Stimulated activated CD4-positive, alpha-beta T cell treated with anti-CD3 and anti-CD28 coated beads, TNF-alpha, amount 100 ng/mL, for 48 hours (primary cell): ENCODE measurements around the gene TACC2.
"Not testable (repeated sequence)": the region's sequence is repeated elsewhere in the genome, so short reads cannot be mapped to it uniquely, and the experiment has no call there.

Experiments used
- DNase-seq, 3 donors: peaks; one replicate each; pipeline ENCODE4 v3.0.0-alpha.2; 2020; ENCODE audit warnings: low read depth in 3 of 3

TACC2 gene, protein sequence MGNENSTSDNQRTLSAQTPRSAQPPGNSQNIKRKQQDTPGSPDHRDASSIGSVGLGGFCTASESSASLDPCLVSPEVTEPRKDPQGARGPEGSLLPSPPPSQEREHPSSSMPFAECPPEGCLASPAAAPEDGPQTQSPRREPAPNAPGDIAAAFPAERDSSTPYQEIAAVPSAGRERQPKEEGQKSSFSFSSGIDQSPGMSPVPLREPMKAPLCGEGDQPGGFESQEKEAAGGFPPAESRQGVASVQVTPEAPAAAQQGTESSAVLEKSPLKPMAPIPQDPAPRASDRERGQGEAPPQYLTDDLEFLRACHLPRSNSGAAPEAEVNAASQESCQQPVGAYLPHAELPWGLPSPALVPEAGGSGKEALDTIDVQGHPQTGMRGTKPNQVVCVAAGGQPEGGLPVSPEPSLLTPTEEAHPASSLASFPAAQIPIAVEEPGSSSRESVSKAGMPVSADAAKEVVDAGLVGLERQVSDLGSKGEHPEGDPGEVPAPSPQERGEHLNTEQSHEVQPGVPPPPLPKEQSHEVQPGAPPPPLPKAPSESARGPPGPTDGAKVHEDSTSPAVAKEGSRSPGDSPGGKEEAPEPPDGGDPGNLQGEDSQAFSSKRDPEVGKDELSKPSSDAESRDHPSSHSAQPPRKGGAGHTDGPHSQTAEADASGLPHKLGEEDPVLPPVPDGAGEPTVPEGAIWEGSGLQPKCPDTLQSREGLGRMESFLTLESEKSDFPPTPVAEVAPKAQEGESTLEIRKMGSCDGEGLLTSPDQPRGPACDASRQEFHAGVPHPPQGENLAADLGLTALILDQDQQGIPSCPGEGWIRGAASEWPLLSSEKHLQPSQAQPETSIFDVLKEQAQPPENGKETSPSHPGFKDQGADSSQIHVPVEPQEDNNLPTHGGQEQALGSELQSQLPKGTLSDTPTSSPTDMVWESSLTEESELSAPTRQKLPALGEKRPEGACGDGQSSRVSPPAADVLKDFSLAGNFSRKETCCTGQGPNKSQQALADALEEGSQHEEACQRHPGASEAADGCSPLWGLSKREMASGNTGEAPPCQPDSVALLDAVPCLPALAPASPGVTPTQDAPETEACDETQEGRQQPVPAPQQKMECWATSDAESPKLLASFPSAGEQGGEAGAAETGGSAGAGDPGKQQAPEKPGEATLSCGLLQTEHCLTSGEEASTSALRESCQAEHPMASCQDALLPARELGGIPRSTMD (N-terminal part only)

DNA sequence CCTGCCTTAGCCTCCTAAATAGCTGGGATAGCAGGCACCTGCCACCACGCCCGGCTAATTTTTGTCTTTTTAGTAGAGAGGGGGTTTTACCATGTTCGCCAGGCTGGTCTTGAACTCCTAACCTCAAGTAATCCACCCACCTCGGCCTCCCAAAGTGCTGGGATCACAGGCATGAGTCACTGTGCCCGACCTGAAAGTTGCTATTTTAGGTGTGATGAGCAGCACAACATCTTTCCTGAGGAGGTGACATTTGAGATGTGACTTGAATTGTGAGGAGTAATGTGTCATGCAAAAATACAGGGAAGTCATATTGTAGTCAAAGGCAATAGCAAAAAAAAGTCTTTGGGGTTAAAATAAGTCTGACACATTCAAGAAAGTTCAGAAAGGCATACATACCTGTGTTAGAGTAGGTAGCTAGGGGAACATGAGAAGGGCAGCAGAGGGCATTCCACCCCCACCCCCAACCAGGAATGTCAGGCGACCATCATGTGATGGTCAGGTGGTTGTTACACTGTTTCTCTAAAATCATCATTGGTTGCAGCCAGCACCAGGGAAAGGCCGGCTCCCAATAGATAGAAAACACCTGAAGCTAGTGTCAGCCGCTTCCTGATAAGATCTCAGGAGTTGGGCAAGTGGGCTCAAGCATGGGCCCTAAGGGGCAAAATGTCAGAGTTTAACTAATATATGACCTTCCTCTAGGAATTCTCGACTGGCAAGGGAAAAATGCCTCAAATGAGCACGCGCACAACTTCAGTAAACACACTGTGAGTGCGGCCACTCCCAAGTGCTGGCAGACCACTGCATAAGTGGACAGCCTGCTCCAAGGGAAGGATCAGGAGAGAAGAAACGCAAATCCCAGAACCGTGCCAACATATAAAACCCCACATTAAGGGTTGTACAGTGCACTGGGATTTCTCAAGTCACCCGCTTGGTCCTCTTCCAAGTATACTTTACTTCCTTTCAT lies at the start of gene TACC2:
TSS of gene TACC2 (plus strand) at position 803 of the 964 bp plus-strand sequence. CDS start 32,819 bp downstream, outside the sequence.
- peak in 1 of 3 donors; percentile 19 for DNase-seq

GRCh38 chr10:121941532-121941931 lies 47.4 kb upstream of the TACC2 start:
- no peak for DNase-seq

DNA sequence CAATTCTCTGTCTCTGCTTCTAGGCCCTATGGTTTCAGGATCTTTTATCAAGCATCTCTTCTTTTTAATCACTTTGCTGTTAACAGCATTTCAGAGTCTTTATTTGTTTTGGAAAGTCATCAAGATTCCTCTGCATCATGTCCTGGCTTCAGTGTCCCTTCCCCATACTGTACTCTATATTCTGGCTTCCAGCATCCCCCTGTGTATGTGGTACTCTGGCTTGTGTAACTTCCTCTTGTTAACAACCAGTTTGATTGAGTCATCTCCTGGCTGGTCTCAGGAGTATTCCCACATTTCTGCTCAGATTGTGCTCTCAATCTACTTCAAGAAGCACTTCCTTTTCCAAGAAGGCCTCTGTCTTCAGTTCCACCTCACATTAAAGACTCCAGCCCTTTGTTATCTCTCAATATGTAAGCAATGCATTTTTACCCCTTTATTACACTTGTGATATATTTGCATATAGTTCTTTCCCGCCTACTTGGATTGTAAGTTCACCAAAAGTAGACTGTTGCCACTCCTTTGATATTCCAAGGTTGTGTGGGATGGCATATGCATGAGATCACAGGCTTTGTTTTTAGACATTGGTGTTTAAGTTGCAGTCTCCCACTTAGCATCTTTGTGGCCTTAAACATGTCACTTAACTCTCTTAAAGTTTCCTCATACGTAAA lies 46.1 kb upstream of the TACC2 start:
- DNase-seq, result no peak

GRCh38 chr10:121947343-121948330 lies 41.3 kb upstream of the TACC2 start:
- DNase-seq, result no peak

- no peak for DNase-seq
Measured at GRCh38 chr10:121949049-121949448, 39.9 kb upstream of the TACC2 start.

DNA sequence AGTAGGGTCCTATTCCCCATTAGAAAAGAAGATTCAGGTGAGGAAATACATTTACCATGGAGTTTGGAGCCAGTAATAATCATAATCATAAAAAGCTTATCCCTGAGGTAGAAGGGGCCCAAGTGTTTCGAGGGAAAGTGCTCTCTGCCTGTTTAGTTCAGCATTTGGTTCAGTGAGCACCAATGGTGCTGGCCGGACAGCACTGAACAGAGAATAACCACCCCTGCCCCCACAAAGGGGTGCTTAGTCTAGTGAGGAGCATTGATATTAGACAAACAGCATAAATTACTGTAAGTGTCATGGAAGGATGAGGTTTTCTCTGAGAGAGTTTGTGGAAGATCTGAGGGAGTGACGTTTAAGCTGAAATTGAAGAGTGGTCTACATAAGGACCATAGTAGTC lies 39.5 kb upstream of the TACC2 start:
- no peak for DNase-seq

DNA sequence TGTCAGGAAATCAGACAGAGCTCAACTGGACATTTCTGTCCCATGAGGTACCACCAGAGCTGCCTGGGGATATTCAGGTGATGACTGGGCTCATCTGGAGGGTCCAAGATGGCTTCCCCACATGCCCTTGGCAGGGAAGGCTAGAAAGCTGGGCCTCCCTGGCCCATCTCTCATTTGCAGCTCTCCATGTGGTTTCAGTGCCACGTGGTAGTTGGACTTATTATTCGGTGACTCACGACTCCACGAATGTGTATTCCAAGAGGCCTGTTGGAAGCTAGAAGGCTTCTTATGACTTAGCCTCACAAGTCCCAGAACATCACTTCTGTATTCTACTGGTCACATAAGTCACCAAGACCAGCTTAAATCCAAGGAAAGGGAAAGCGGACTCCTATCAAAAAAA lies 36.7 kb upstream of the TACC2 start:
- no peak for DNase-seq

- DNase-seq, result no peak
Measured at GRCh38 chr10:121956111-121957061, 32.6 kb upstream of the TACC2 start.

GRCh38 chr10:121959671-121960070 lies 29.3 kb upstream of the TACC2 start:
- DNase-seq, result no peak

DNA sequence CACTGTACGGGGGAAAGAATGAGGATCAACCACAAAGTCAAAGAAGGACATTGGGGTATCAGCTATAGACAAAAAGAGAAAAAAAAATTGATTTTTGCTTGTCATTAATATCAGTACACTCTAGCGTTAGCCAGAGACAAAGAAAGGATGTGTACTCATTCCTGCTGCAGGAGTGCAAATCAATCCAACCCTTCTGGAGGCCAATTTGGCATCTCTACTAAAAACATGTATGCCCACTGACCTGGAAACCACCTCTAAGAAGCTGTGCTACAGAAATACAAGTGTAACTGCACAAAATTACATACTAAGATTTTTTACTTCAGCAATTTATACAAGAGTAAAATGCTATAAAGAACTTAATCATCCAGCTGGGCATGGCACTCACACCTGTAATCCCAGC lies 27.5 kb upstream of the TACC2 start:
- no peak for DNase-seq

DNA sequence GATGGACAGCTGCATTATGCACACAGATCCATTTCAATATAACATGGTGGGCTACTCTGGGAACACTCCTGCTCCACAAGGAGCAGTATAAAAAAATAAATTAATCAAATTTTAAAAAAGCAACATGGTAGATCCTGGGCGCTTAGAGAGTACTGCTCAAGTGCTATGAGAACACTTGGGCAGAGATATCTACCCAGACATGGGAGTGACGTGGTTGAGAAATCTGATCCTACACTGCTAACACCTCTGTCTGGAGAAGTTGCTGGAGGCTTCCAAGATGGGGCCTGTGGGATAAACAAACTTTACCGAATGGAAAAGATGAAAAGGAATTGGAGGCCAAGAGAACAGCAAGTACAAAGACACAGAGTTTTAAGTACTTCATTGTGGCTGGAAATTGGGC lies 23.0 kb upstream of the TACC2 start:
- DNase-seq, result no peak

DNA sequence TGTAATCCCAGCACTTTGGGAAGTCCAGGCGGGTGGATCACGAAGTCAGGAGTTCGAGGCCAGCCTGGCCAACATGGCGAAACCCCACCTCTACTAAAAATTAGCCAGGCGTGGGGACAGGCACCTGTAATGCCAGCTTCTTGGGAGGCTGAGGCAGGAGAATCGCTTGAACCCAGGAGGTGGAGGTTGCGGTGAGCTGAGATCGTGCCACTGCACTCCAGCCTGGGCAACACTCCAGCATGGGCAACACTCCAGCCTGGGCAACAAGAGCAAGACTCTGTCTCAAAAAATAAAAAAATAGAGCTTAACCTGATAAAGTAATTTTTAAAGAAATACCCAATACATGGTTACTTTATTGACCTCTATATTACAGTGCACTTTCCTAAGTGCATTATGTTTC lies 19.9 kb upstream of the TACC2 start:
- not testable (repeated sequence) for DNase-seq

DNA sequence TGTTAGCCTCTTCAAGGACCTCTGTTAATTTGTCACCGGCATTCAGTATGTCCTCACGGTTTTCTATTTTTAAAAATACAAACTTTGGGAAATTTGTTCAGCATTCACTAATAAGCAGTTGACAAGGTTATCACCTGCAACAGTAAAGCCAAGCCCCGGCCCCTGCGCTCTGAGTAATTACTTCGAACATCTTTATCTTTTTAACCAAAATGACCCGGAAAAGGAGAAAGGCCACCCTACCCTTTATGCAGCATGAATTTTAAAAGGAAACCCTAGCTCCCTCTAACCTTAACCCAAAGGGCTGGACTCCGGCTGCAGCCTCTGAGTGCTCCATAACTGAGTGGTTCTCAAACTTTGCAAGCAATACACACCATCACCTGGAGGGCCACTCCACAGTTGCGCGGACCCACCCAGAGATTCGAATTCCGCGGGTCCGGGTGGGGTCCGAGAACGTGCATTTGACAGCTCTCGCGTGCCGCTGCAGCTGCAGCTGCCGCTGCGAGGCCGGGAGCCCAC lies 14.9 kb upstream of the TACC2 start:
- DNase-seq, result no peak

DNA sequence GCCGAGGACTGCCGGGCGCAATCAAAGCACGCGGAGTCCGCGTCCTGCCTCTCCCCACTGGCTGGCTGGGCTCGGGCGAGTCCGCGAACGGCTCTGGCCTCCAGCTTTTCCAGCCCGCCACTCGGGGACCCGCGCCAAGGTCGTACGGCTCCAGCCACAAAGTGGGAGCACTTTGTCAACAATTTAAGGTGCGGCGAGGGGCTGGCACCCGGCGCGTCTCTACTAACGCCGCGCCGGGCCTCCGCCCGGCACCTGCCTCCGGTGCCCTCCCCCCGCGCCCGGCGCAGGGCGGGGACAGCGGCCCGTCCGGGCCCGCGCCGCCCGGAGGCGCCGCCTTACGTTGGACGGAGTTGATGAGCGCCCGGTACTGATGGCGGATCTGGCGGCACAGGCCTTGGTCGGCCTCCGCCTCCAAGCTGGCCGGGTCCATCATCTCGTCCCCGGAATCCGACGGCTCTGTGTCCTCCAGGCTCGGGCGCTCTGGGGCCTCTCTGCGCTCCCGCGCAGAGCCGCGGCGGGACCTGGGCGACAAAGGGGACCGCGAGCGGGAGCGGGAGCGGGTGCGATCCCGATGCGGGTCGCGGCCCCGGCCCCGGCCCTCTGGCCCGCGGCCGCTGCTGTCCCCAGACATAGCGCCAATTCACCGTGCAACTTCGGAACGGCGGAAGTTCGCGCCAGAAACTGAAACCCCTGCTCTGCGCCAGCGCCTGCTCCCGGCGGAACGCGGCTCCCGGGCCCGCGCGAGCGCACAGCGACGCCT lies 14.2 kb upstream of the TACC2 start, which contains the start of gene NSMCE4A:
TSS of gene NSMCE4A (minus strand) at position 683 of the 760 bp plus-strand sequence. CDS start at position 631, 52 bp downstream.
- peak; percentile 55 to 62 (median 60) for DNase-seq

DNA sequence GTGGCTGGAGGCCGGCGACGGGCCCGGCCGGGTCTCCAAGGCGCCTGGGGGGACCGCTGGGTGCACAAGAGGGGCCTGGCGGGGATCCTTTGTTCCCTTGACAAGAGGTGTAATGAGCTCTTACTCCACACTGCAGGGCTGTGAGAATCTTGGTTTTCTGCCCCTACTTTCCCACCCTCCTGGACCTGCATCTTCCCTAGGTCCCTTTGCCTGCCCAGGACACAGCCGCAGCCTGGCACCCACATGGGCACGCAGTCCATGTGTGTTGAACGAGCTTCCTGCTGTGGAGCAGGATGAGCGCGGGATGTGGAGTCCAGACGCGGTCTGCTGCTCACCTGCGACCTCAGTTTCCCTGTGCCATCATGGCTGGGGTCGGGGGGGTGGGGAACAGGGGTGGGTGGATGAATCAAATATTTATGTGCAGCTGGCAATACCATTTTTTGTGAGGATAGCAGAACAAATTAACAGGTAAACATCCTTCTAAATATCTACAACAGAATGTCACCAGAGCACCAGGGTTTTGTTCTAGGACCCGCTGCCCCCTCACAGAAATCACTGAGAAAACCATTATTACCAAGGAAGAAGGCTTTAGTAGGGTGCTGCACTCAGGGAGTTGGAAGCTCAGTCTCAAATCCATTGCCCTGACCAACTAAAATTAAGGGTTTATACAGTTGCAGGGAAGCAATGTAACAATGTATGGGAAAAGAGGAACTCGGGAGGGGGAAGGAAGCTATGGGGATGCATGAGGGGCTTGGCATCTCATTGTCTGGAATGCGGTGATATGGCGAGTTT lies 13.5 kb upstream of the TACC2 start:
- no peak for DNase-seq

- DNase-seq, result no peak
Measured at GRCh38 chr10:121976607-121977006, 12.4 kb upstream of the TACC2 start.
